WTC11 (cell line): ENCODE results near the gene REL. TPM values are rescaled to one million over a fixed set of nuclear protein-coding genes. Genes with fewer than 3 reads are reported as not detected.

Experiments
- ATAC-seq: fragments of 200-7000 bp; cut with Tn5 transposase; 2 replicates; pipeline ENCODE4 v1.10.0; 2021; ENCODE audit warnings: mild to moderate bottlenecking, moderate library complexity
- CTCF ChIA-PET: fragments of 300-600 bp; sonication (Branson Sonifier 250); formaldehyde crosslinking; loops from one replicate; lab custom pipeline; 2021; ENCODE audit warnings: antibody characterized with exemption; lab: Charles Lee
- POLR2A ChIA-PET: fragments of 350-600 bp; sonication (Branson Sonifier 250); formaldehyde crosslinking; loops from one replicate; lab custom pipeline; 2021; ENCODE audit warnings: antibody characterized with exemption; lab: Charles Lee
- DNase-seq: peaks from one replicate; pipeline ENCODE4 v3.0.0; 2021; ENCODE audit warnings: low spot score
- H3K27ac Mint-ChIP-seq: 2 replicates; pipeline ENCODE4 v1.8.0; 2021; ENCODE audit warnings: mixed read lengths
- H3K27me3 Mint-ChIP-seq: 2 replicates; pipeline ENCODE4 v1.8.0; 2021; ENCODE audit warnings: low read depth, mild to moderate bottlenecking, moderate library complexity, mixed read lengths
- H3K36me3 Mint-ChIP-seq: 2 replicates; pipeline ENCODE4 v1.8.0; 2021; ENCODE audit warnings: mixed read lengths
- H3K4me1 Mint-ChIP-seq: 2 replicates; pipeline ENCODE4 v1.8.0; 2022; ENCODE audit warnings: mixed read lengths
- H3K4me3 Mint-ChIP-seq: 2 replicates; pipeline ENCODE4 v1.8.0; 2021; ENCODE audit warnings: mild to moderate bottlenecking, moderate library complexity, mixed read lengths
- H3K9me3 Mint-ChIP-seq: 2 replicates; pipeline ENCODE4 v1.8.0; 2021; ENCODE audit warnings: mixed read lengths
- ESRRA ChIP-seq: sonication (generic); formaldehyde crosslinking; IDR thresholded peaks from 2 replicates; pipeline ENCODE4 v1.8.1; 2022; ENCODE audit warnings: mild to moderate bottlenecking, missing genetic modification reagents, borderline replicate concordance
- FOXJ3 ChIP-seq: sonication (generic); formaldehyde crosslinking; IDR thresholded peaks from 2 replicates; pipeline ENCODE4 v1.9.0; 2021; ENCODE audit warnings: missing genetic modification reagents, mild to moderate bottlenecking, borderline replicate concordance
- FOXK1 ChIP-seq: sonication (generic); formaldehyde crosslinking; IDR thresholded peaks from 2 replicates; pipeline ENCODE4 v1.8.0; 2022; ENCODE audit warnings: mild to moderate bottlenecking, moderate library complexity, missing genetic modification reagents
- GRHL2 ChIP-seq: fragments of 250-450 bp; sonication (Bioruptor Pico); IDR thresholded peaks from 2 replicates; pipeline ENCODE4 v1.8.0; 2022; ENCODE audit warnings: mild to moderate bottlenecking, moderate library complexity; ENCODE audit not compliant: insufficient replicate concordance, severe bottlenecking
- HMGA2 ChIP-seq: fragments of 250-450 bp; sonication (Bioruptor Pico); IDR thresholded peaks from 2 replicates; pipeline ENCODE4 v1.4.0; 2021; ENCODE audit warnings: mild to moderate bottlenecking, moderate library complexity
- KAT7 ChIP-seq: sonication (generic); formaldehyde crosslinking; IDR thresholded peaks from 2 replicates; pipeline ENCODE4 v1.8.1; 2023; ENCODE audit warnings: missing genetic modification reagents, mild to moderate bottlenecking, borderline replicate concordance
- MXD4 ChIP-seq: fragments of 250-450 bp; sonication (Bioruptor Pico); IDR thresholded peaks from 2 replicates; pipeline ENCODE4 v1.8.0; 2021; ENCODE audit warnings: mild to moderate bottlenecking, moderate library complexity, borderline replicate concordance
- NR1H2 ChIP-seq: sonication (generic); formaldehyde crosslinking; IDR thresholded peaks from 2 replicates; pipeline ENCODE4 v1.9.0; 2021; ENCODE audit warnings: mild to moderate bottlenecking, moderate library complexity, missing genetic modification reagents
- NR2C2 ChIP-seq: sonication (generic); formaldehyde crosslinking; IDR thresholded peaks from 2 replicates; pipeline ENCODE4 v1.8.0; 2022; ENCODE audit warnings: mild to moderate bottlenecking, missing genetic modification reagents
- SOX15 ChIP-seq: fragments of 250-450 bp; sonication (Bioruptor Pico); IDR thresholded peaks from 2 replicates; pipeline ENCODE4 v1.9.0; 2021; ENCODE audit warnings: mild to moderate bottlenecking
- SP1 ChIP-seq: sonication (generic); formaldehyde crosslinking; conservative IDR thresholded peaks from 2 replicates; pipeline ENCODE4 v1.8.1; 2022; ENCODE audit warnings: missing genetic modification reagents
- TP53 ChIP-seq: sonication (generic); formaldehyde crosslinking; IDR thresholded peaks from 2 replicates; pipeline ENCODE4 v1.8.1; 2023; ENCODE audit warnings: mild to moderate bottlenecking, missing genetic modification reagents
- ZNF138 ChIP-seq: sonication (generic); formaldehyde crosslinking; conservative IDR thresholded peaks from 2 replicates; pipeline ENCODE4 v1.8.1; 2022; ENCODE audit warnings: mild to moderate bottlenecking, moderate library complexity, missing genetic modification reagents
- total RNA-seq: library from RNA; stranded (reverse); gene quantifications from 3 replicates; pipeline ENCODE4 v1.2.3, GENCODE V29; 2021
- TF ChIP-seq, protein P1 (sequence below): sonication (generic); formaldehyde crosslinking; IDR thresholded peaks from 2 replicates; pipeline ENCODE4 v1.8.0; 2022; ENCODE audit warnings: mild to moderate bottlenecking, missing genetic modification reagents
- TF ChIP-seq, protein P2 (sequence below): sonication (generic); formaldehyde crosslinking; IDR thresholded peaks from 2 replicates; pipeline ENCODE4 v1.8.1; 2022; ENCODE audit warnings: mild to moderate bottlenecking, moderate library complexity, missing genetic modification reagents
- TF ChIP-seq, protein P3 (sequence below): sonication (generic); formaldehyde crosslinking; IDR thresholded peaks from 2 replicates; pipeline ENCODE4 v1.8.1; 2023; ENCODE audit warnings: mild to moderate bottlenecking, missing genetic modification reagents
- TF ChIP-seq, protein P4 (sequence below): fragments of 250-450 bp; sonication (Bioruptor Pico); IDR thresholded peaks from 2 replicates; pipeline ENCODE4 v1.8.0; 2021; ENCODE audit warnings: mild to moderate bottlenecking
- TF ChIP-seq, protein P5 (sequence below): sonication (generic); formaldehyde crosslinking; IDR thresholded peaks from 2 replicates; pipeline ENCODE4 v1.8.0; 2022; ENCODE audit warnings: mild to moderate bottlenecking, missing genetic modification reagents
- TF ChIP-seq, protein P6 (sequence below): sonication (generic); formaldehyde crosslinking; IDR thresholded peaks from 2 replicates; pipeline ENCODE4 v1.8.1; 2022; ENCODE audit warnings: mild to moderate bottlenecking, missing genetic modification reagents, moderate library complexity, borderline replicate concordance

Gene REL
- total RNA-seq, 1 experiment from 2014 or later: 8.4 TPM

DNA sequence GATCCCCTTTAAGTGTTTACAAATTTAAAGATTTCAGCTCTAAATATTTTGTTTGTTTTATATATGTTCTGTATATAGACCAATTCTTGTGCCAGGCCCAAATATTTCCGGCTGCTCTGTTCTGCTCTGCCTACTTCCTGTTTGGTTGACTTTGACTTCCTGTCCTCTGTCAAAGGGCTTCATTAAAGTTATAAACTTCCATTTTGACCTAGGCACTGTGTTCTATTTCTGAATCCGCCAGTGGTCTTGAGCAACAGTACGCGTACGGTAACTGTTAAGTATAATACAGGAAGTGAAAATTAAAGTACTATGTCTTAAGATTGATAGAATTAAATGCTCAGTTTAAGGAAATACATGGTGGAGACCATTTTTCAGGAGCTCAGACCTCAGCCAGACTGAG lies 13.5 kb upstream of the REL start:
- POLR2A ChIA-PET: no interaction called here
- DNase-seq (no peak), ATAC-seq (no peak)
- CTCF ChIA-PET: no interaction called here
- H3K9me3 Mint-ChIP-seq: no peaks in the 10 kb centered on the region; the same call in 1 of the 2 replicates
- no peak overlapping the region for H3K27ac Mint-ChIP-seq
- no peaks in the 10 kb centered on the region for H3K36me3 Mint-ChIP-seq
- no peak overlapping the region for H3K4me3 Mint-ChIP-seq
- no peaks in the 10 kb centered on the region for H3K27me3 Mint-ChIP-seq
- H3K4me1 Mint-ChIP-seq: no peaks in the 10 kb centered on the region
- TF ChIP-seq HMGA2 (CRISPR knock-in tag) (no peak), NR2C2 (CRISPR knock-in tag) (no peak), SP1 (CRISPR knock-in tag) (no peak), ESRRA (CRISPR knock-in tag) (no peak), TP53 (CRISPR knock-in tag) (no peak), SOX15 (no peak), GRHL2 (no peak), ZNF138 (CRISPR knock-in tag) (no peak), FOXK1 (CRISPR knock-in tag) (no peak)
- TF ChIP-seq, protein P1, sequence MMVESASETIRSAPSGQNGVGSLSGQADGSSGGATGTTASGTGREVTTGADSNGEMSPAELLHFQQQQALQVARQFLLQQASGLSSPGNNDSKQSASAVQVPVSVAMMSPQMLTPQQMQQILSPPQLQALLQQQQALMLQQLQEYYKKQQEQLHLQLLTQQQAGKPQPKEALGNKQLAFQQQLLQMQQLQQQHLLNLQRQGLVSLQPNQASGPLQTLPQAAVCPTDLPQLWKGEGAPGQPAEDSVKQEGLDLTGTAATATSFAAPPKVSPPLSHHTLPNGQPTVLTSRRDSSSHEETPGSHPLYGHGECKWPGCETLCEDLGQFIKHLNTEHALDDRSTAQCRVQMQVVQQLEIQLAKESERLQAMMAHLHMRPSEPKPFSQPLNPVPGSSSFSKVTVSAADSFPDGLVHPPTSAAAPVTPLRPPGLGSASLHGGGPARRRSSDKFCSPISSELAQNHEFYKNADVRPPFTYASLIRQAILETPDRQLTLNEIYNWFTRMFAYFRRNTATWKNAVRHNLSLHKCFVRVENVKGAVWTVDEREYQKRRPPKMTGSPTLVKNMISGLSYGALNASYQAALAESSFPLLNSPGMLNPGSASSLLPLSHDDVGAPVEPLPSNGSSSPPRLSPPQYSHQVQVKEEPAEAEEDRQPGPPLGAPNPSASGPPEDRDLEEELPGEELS (CRISPR knock-in tag): no peak
- TF ChIP-seq, protein P2, sequence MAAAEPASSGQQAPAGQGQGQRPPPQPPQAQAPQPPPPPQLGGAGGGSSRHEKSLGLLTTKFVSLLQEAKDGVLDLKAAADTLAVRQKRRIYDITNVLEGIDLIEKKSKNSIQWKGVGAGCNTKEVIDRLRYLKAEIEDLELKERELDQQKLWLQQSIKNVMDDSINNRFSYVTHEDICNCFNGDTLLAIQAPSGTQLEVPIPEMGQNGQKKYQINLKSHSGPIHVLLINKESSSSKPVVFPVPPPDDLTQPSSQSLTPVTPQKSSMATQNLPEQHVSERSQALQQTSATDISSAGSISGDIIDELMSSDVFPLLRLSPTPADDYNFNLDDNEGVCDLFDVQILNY (CRISPR knock-in tag): no peak
- TF ChIP-seq, protein P3, sequence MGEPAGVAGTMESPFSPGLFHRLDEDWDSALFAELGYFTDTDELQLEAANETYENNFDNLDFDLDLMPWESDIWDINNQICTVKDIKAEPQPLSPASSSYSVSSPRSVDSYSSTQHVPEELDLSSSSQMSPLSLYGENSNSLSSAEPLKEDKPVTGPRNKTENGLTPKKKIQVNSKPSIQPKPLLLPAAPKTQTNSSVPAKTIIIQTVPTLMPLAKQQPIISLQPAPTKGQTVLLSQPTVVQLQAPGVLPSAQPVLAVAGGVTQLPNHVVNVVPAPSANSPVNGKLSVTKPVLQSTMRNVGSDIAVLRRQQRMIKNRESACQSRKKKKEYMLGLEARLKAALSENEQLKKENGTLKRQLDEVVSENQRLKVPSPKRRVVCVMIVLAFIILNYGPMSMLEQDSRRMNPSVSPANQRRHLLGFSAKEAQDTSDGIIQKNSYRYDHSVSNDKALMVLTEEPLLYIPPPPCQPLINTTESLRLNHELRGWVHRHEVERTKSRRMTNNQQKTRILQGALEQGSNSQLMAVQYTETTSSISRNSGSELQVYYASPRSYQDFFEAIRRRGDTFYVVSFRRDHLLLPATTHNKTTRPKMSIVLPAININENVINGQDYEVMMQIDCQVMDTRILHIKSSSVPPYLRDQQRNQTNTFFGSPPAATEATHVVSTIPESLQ (CRISPR knock-in tag): no peak
- TF ChIP-seq, protein P4, sequence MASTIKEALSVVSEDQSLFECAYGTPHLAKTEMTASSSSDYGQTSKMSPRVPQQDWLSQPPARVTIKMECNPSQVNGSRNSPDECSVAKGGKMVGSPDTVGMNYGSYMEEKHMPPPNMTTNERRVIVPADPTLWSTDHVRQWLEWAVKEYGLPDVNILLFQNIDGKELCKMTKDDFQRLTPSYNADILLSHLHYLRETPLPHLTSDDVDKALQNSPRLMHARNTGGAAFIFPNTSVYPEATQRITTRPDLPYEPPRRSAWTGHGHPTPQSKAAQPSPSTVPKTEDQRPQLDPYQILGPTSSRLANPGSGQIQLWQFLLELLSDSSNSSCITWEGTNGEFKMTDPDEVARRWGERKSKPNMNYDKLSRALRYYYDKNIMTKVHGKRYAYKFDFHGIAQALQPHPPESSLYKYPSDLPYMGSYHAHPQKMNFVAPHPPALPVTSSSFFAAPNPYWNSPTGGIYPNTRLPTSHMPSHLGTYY (CRISPR knock-in tag): no peak
- TF ChIP-seq, protein P5, sequence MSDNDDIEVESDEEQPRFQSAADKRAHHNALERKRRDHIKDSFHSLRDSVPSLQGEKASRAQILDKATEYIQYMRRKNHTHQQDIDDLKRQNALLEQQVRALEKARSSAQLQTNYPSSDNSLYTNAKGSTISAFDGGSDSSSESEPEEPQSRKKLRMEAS (CRISPR knock-in tag): no peak

DNA sequence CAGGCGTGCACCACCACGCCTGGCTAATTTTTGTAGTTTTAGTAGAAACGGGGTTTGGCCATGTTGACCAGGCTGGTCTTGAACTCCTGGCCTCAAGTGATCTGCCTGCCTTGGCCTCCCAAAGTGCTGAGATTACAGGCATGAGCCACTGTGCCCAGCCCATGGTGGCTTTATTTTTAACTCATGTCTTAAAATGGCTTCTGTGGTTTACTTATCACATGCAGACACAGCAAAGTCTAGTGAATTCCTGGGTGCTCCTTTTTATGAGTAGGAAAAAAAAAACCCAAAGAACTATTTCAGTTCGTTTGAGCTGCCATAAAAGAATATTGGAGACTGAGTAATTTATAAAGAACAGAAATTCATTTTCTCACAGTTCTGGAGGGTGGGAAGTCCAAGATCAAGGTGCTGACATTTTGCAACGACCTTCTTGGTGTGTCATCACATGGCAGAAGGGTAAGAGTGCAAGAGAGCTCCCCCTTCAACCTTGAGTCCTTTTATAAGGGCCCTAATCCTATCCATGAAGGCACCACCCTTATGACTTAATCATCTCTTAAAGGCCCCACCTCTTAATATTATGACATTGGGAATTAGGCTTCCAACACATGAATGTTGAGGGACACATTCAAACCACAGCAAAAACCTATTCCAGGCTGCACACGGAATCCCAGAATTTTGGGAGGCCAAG lies 12.6 kb upstream of the REL start:
- POLR2A ChIA-PET: no interaction called here
- TF ChIP-seq MXD4 (CRISPR knock-in tag): no peak
- TF ChIP-seq, protein P5 (CRISPR knock-in tag): no peak
- no peak for TF ChIP-seq FOXJ3
- no peak overlapping the region for H3K27ac Mint-ChIP-seq
- ATAC-seq: no peak
- H3K4me1 Mint-ChIP-seq: no peaks in the 10 kb centered on the region
- DNase-seq: no peak
- no peaks in the 10 kb centered on the region for H3K36me3 Mint-ChIP-seq
- H3K4me3 Mint-ChIP-seq: no peak overlapping the region
- CTCF ChIA-PET: no interaction called here
- H3K9me3 Mint-ChIP-seq: no peaks in the 10 kb centered on the region; the same call in 1 of the 2 replicates
- H3K27me3 Mint-ChIP-seq: no peaks in the 10 kb centered on the region

DNA sequence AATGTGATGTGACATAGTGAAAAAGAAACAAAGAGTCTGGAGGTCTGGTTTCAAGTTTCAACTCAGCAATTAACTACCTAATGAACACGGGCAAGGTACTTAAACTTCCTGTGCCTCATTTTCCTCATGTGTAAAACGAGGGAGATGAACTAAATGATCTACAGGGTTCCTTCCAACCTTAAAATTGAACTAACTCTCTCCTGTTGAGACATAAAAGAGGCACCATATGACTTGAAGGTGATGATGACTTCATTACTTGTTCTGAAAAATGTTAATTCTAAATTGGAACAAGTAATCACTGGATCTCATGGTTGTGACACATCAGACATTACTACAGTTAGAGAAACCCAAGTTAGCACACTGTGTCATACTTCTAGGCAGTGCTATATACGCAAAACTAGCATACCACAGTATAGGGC lies 8.9 kb upstream of the REL start:
- Mint-ChIP-seq H3K4me3 (no peak overlapping the region), H3K9me3 (no peaks in the 10 kb centered on the region; the same call in 1 of the 2 replicates), H3K36me3 (no peaks in the 10 kb centered on the region), H3K4me1 (no peaks in the 10 kb centered on the region), H3K27me3 (no peaks in the 10 kb centered on the region), H3K27ac (no peak overlapping the region)
- CTCF ChIA-PET: no interaction called here
- ATAC-seq (no peak), DNase-seq (no peak)
- TF ChIP-seq, protein P6, sequence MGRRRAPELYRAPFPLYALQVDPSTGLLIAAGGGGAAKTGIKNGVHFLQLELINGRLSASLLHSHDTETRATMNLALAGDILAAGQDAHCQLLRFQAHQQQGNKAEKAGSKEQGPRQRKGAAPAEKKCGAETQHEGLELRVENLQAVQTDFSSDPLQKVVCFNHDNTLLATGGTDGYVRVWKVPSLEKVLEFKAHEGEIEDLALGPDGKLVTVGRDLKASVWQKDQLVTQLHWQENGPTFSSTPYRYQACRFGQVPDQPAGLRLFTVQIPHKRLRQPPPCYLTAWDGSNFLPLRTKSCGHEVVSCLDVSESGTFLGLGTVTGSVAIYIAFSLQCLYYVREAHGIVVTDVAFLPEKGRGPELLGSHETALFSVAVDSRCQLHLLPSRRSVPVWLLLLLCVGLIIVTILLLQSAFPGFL (CRISPR knock-in tag): no peak
- TF ChIP-seq KAT7 (no peak), NR1H2 (CRISPR knock-in tag) (no peak)
- POLR2A ChIA-PET: no interaction called here
